GM18526 (cell line): ENCODE data around the gene CRP.

ENCODE experiments used
- POLR2A ChIP-seq: IDR thresholded peaks from 3 replicates; pipeline ENCODE4 v1.6.1; 2011; ENCODE audit not compliant: insufficient read length; ENCODE audit errors: extremely low read depth

Gene CRP

DNA sequence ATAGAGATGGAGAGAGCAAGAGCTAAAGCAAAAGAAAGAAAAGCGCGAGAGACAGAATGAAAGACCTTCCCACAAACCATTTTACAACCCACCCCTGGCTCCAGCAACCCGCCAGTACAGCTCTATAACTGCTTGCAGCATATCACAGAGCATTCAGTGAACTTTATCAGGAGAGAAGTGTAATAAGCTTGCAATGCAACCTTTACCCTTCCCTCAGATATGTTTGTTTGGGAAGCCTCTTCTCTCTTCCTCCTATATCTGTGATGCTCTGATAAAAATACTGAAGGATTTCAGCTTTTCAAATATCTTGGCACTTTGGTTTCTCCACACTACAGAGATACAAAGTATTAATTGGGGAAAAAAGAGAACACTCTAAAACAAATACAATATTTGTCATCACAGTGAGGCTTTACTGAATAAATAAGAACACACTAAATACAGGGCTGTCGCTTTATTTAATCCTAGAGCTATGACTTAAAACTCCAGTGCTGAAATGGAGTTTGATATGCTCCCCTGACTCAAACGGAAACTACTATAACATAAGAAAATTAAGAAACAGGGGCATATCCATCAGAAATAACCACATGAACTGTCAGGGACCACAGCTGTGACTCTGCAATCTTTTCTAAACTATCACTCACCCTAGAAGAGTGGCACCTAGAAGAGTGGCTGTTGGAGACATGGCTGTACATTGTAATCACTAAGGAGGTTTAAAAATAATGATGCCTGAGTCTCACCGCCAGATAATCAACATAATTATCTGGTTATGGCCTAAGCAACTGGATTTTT lies 6.7 kb downstream of the CRP start:
- TF ChIP-seq POLR2A = no peak

DNA sequence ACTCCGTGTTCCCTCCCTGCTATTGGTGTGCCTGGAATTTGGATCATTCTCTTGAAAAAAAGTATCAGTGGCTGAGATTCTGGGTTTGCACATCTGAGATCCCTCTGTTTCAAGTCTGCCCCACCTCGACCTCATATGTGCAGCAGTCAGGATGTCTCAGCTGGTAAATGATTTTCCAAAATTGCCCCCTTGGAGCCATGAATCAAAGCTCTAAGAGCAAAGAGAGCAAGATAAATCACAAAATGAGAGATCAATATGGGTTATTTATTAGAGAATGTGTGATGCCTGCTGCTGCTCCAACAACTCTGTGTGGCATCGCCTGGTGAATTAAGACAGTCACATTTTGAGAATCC lies 8.5 kb downstream of the CRP start:
- TF ChIP-seq POLR2A = no peak

DNA sequence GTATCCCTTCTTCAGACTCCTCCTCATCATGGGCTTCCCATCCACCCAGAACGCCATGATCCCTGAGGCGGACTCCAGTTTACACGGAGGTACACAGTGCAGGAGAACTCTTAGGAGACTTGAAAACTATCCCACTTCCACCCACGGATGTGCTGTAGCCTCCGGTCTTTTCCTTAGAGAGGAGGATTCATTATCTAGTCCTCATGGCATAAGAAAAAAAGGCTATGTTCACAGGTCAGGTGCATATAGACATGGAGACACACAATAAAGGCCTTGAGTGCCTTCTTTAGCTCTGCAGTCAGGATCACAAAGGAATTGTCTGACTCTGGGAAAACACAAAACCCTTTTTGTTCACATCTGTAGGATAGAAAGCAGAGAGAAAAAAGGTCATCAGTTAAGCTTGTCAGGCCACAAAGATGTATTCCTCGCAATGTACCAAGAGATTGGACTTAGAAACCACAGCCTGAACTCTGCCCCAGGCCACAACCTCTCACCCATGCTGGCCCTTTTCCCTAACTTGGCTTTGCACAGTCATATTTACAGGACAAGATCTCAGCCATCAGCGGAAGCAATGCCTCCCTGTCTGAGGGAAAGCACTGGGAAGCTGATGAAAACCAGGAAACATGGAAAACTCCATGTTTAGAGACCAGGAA lies 9.0 kb downstream of the CRP start:
- no peak for TF ChIP-seq POLR2A

DNA sequence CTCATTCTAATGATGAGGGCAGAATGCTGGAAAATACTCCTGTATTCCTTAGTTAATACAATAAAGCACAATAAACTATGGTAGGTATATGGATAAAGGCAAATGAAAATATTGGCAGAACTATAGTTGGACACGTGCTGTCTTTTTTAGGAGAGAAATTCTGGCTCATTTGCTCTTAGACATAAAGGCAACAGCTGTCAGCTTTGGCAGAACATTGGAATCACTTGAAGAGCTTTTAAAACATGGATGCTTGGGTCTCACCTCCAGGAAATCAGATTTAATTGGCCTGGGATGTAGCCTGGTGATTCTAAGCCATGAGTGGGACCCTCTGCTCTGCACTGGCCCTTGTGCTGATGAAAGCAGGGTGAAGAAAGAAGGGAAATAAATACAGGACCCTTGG lies 9.9 kb downstream of the CRP start:
- no peak for TF ChIP-seq POLR2A

DNA sequence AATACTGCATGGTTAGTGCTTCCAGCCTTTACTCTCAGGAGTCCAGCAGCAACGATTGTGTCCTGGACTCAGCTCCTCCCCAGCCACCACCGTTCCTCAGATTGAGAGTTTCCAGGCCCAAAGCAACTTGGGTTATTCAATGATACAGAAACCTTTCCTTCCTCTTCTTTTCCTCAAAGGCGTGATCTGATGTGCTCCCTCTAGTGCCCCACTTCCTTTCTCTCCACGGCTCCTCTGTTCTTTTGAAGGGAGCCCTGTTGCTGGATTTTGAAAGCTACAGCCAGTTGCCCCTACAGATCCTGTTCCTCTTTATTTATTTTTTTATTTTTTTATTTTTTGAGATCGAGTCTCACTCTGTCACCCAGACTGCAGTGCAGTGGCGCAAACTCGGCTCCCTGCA lies 14.1 kb downstream of the CRP start:
- no peak for TF ChIP-seq POLR2A

DNA sequence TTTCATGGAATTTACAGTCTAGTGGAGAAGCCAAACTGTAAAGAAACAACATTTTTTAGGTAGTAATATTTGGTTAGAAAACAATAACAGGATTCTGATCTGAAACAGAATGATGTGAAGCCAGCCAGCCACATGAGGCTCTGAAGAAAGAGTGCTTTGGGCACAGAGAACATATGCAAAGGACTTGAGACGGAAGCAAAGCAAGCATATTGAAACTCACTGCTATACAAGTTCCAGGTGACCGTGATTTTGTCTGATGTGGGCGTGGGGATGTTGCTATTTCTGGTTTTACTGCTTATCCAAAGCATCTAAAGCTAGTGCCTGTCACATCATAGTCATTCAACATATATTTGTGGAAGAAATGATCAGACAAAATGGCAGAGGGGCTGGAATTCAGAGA lies 14.7 kb downstream of the CRP start:
- no peak for TF ChIP-seq POLR2A

DNA sequence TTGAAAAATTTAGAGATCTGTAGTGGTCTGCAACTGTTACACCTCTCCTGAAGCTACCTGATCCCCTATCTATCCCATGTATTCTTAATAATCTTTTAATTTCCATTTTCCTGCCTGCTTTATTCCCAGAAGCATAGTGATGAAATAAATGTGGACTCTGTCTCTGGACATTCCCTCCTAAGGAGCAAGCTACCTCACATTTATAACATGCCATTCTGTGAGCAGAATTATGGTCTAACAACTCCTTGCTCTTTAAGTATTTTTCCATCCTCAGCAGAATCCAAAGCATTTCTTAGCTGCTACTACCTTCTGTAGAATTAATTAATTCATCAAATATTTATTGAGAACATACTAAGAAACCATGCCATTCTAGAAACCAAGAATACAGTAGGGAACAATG lies 15.1 kb downstream of the CRP start:
- no peak for TF ChIP-seq POLR2A

DNA sequence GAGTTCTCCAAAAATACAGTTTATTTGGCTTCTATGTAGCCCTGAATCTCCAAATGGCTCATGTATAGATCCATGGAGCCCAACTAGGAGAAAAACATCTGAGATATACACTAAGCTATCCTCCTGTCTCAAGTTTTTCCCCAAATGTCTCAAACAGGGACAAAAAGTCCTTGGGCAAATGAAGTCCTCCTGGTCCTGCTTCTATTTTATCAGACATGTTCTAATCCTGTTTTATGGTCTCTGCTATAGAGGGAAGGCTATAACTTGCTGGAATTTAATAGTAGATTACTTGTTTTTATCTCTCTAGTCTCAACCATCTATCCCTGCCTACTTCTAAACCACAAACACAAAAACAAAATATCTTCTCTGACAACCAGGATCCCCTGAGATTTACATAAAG lies 26.9 kb downstream of the CRP start:
- TF ChIP-seq POLR2A = no peak

DNA sequence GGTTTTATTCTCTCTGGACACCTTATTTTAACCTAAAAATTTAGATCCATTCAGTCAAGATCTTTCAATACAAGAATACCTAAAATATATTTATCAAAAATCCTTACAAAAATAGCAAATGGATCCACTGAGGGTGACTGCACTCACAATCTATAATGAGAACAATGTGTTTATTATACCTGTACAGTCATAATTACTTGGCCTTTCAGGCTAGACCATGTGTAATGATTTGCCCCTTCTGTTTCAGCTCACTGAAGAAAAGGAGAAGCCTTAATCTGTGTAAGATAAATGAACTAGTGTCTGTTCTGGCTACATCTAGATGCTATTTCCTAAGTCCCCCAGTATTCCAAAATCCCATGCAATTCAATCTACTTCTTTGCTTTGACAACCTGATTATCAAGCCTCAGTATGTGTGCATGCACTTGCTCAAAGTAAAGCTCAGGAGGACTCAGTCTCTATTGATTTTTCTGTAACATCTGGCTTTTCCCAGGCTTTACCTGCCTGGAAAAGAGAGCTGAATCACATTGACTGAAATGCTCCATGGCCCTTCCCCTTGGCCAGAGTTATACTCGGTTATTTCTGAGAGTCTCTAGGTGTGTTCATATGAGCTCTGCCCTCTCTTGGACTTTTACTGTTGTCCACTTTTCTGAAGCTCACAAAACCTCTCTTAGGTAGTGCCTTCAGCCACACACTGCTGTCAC lies 27.6 kb downstream of the CRP start:
- no peak for TF ChIP-seq POLR2A

DNA sequence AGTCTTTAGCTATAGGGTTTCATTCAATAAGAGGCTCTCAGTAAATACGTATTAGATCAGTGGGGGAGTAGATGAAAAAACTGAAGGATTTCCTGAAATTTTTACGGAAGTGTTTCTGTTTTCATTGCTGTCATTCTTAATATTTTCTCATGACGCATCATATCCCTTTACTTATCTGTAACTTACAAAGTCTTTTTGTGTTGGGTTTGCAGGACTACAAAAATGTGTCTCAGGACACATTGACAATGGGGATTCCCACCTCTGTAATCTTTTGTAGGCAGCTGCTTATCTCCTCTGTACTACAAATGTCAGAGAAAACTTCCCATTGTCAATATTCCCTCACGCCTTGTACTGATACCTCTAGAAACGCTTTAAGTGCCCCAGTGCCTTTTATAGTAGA lies 35.5 kb downstream of the CRP start:
- TF ChIP-seq POLR2A = no peak

DNA sequence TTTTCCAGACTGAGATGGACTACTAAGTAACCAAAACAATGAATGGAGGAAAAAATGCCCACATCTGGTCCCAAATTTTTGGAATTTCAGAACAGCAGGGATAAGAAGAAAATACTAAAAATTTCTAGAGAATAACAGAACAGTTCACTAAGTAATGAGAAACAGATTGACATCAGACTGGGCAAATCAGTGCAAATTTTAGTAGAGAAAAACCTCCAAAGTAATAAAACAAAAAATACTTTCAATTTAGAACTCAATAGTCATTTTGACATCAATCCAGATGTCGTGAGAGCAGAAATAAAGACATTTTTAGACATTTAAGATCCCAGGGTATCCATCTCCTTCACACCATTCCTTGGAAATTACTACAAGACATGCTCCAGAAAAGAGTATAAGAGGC lies 39.3 kb downstream of the CRP start:
- TF ChIP-seq POLR2A = no peak

DNA sequence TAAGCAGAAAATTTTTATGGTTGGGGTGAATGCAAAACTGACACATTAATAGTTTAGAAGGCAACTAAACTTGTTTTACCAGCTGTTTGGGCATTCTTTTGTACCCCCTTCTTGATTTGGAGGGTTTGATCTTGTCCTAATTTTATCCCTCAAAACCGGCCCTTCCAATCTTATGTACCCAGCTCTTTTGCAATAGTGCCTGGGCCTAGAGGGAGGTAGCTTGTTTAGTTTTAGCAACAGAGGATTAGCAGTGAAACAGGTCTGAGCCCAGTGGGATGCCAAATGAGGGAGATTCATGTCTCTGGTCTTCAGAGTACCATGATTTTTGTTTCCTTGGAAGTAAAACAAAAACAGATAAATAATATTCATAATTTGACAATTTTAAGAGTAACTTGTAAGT lies 45.1 kb downstream of the CRP start:
- TF ChIP-seq POLR2A = no peak

DNA sequence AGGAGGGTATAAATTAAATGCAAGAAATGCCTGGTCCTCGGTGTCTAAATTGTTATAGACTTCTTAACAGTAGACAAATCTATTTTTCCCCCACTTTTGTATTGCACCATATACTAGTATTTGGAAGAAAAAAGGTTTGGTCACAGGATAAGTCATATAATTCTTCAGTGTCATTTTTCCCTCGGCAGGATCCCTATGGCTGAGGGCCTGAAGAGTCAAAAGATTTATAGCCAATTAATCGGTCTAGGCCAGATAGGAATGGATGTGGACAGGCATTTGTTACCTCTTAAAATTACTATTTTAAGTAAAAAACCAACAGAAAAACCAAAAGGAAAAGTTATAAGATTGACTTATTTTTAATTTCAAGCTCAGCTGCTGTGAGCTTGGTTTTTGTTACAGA lies 45.6 kb downstream of the CRP start:
- no peak for TF ChIP-seq POLR2A

DNA sequence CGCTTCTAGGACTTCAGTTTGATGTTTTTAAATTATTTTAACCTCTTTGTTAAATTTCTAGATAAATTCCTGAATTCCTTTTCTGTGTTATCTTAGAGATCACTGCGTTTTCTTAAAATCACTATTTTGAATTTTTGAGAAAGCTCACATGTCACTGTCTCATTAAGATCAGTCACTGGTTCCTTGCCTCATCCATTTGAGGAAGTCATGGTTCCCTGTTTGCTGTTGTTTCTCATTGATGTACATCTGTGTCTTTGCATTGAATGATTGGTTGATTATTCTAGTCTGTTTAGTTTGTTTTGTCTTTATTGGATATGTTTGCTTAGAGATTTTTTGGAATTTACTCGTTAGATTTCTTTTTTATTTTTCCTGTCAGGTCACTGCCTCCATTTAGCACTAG lies 50.1 kb downstream of the CRP start:
- TF ChIP-seq POLR2A = no peak

DNA sequence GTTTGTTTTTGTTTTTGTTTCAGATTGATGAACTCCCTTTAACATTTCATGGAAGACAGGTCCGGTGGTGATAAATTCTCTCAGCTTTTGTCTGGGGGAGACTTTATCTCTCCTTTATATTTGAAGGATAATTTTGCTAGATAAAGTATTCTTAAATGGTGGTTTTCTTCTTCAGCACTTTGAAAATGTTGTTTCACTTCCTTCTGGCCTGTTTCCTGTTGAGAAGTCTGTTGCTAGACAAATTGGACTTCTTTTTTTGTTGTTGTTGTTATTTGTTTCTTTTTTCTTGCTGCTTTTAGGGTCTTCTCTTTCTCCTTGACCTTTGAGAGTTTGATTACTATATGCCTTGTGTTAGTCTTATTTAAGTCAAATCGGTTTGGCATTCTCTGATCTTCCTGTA lies 50.8 kb downstream of the CRP start:
- no peak for TF ChIP-seq POLR2A
